Adrenal gland (tissue), 5 donors: ENCODE measurements around the gene JSRP1.

Source experiments
- CTCF ChIP-seq, 6 experiments: fragments of 450-650 bp in 4 of 6; fragments of 200-600 bp in 2 of 6; sonication (generic) in 1 of 6; IDR thresholded peaks; 1 replicate in 5 of 6; 2 replicates in 1 of 6; pipeline versions ENCODE4 v1.5.1 to v1.8.0; 2016 to 2021; ENCODE audit warnings: antibody characterized with exemption in 6 of 6, mild to moderate bottlenecking in 2 of 6, moderate library complexity in 1 of 6
- POLR2A ChIP-seq, 2 donors: fragments of 450-650 bp; IDR thresholded peaks; one replicate each; pipeline ENCODE4 v1.6.1; 2017; ENCODE audit warnings: antibody characterized with exemption in 2 of 2, mild to moderate bottlenecking in 2 of 2, moderate library complexity in 1 of 2
- donor health status: DM: no; HTN: no; CAD: no.

DNA sequence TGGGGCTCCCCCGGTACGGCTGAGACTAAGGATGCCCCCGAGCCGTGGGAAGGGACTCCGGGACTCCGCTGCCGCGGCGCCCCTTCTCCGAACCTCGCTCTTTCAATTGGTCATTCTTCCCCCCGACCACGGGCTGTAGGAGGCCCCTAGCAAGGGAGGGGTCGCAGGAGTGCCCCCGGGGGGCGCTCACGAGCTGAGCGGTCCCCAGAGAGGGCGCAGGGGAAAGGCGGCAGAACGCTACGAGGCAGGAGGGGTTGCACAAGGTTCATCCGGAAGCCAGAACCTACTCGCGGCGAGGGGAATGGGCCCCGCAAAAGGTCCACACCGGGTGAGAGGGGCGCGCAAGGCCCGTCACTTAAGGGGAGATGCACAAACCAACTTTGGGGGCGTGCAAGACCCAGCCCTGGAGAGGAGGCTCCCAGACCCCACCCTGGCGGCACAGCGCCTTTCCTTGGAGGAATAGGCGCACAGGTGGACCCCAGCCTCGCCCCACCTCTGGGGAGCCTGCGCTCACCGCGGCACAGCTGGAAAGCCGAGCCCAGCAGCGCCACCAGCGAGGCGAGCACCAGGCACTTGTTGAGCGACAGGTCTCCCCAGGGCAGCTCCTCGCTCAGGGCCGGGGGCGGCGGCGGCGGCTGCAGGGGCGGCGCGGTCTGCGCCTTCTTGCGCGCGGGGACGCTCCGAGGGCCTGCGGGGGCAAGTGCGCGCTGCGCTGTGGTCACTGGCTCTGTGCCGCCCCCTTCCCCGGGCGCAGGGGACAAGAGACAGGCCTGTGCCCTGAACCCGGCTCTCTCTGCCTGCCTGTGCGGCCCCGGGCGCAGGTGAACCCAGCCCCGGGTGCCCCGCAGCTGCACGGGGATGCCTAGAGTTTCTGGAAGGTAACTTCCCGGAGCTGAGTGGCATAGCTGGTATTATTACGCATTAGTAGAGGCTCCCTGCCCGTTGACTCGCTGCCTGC, 2.8 kb downstream of the JSRP1 start:
- TF ChIP-seq CTCF (IDR thresholded peaks at IDR 0.05) (no peak), POLR2A (IDR thresholded peaks at IDR 0.05) (no peak)
